Smooth muscle cell (in vitro differentiated cells): ENCODE data around the gene CLDN12. TPM values are rescaled to one million over a fixed set of nuclear protein-coding genes. Genes with fewer than 3 reads are reported as not detected.

Source experiments
- DNase-seq: peaks from one replicate; lab custom pipeline; 2025; ENCODE audit not compliant: unreplicated experiment; lab: John Stamatoyannopoulos, UW
- H2AFZ ChIP-seq: fragments of 200-600 bp; sonication (generic); 2 replicates; pipeline ENCODE4 v1.6.0; 2016; ENCODE audit warnings: antibody characterized with exemption, low read depth, mild to moderate bottlenecking
- H3F3A ChIP-seq: fragments of 200-600 bp; sonication (generic); 2 replicates; pipeline ENCODE4 v1.6.0; 2017; ENCODE audit warnings: antibody characterized with exemption, low read depth
- H3K27ac ChIP-seq: fragments of 200-600 bp; sonication (generic); 2 replicates; pipeline ENCODE4 v1.5.1; 2016; ENCODE audit warnings: low read depth, mild to moderate bottlenecking
- H3K27me3 ChIP-seq: fragments of 200-600 bp; sonication (generic); 2 replicates; pipeline ENCODE4 v1.6.1; 2016; ENCODE audit warnings: low read depth, mild to moderate bottlenecking
- H3K36me3 ChIP-seq: fragments of 200-600 bp; sonication (generic); 2 replicates; pipeline ENCODE4 v1.5.1; 2016; ENCODE audit warnings: low read depth
- H3K4me1 ChIP-seq: fragments of 200-600 bp; sonication (generic); 2 replicates; pipeline ENCODE4 v1.5.1; 2016; ENCODE audit warnings: low read depth
- H3K4me2 ChIP-seq: fragments of 200-600 bp; sonication (generic); 2 replicates; pipeline ENCODE4 v1.6.0; 2016; ENCODE audit warnings: mild to moderate bottlenecking
- H3K4me3 ChIP-seq: fragments of 200-600 bp; sonication (generic); 2 replicates; pipeline ENCODE4 v1.5.1; 2016; ENCODE audit warnings: mild to moderate bottlenecking
- H3K79me2 ChIP-seq: fragments of 200-600 bp; sonication (generic); 2 replicates; pipeline ENCODE4 v1.6.0; 2016; ENCODE audit warnings: low read depth, mild to moderate bottlenecking
- H3K9ac ChIP-seq: fragments of 200-600 bp; sonication (generic); 2 replicates; pipeline ENCODE4 v1.6.0; 2016; ENCODE audit warnings: low read depth
- H3K9me3 ChIP-seq: fragments of 200-600 bp; sonication (generic); replicated peaks from 2 replicates; pipeline ENCODE4 v1.5.1; 2016; ENCODE audit warnings: low read depth
- H4K20me1 ChIP-seq: fragments of 200-600 bp; sonication (generic); 2 replicates; pipeline ENCODE4 v1.6.0; 2016; ENCODE audit warnings: low read depth
- CTCF ChIP-seq: fragments of 200-600 bp; sonication (generic); IDR thresholded peaks from 2 replicates; pipeline ENCODE4 v1.5.1; 2017; ENCODE audit warnings: borderline replicate concordance, mild to moderate bottlenecking, antibody characterized with exemption; ENCODE audit not compliant: insufficient read depth, poor library complexity, severe bottlenecking
- whole genome bisulfite sequencing: methylation state at CpG from one replicate; pipeline ENCODE4 v1.1.7; 2016; ENCODE audit warnings: low lambda C conversion rate; 5-methylcytosine and 5-hydroxymethylcytosine counted together
- polyA plus RNA-seq: library from polyadenylated mRNA; unstranded; fragments of >200 nt; fragmentation: Nextera tagmentation; extraction: Ambion mirVana; gene quantifications from 2 replicates; pipeline ENCODE4 v1.2.1, GENCODE V29; 2016
- total RNA-seq: library from RNA; depleted of rRNA; stranded (reverse); fragments of >200 nt; gene quantifications from 2 replicates; pipeline ENCODE4 v1.2.3, GENCODE V29; 2014

The CLDN12 gene
- total and polyA plus RNA-seq, 2 experiments from 2014 or later, result 16.1 to 51.1 TPM

DNA sequence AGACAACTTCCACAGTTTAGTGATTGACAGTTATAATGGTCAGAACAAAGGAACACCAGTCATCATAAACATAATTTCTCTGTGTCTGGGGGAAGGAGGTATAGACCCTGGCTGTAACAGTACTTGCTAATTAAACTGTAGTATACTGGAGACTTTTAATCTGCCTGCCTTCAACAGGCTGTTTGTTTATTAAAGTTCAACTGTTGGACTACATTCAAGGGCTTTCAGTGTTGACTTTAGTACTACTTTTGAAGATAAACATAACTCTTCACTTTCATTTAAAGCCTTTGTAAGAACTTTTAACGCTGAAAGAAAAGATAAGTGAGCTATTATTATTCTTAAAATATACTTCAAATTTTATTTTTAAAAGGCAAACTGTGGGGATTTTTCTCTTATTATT lies 50.7 kb downstream of the CLDN12 start:
- 53% methylated on average over 1 of the region's 1 CpG for WGBS
- H3K4me1 ChIP-seq, result no peaks in the 10 kb centered on the region
- no peaks in the 10 kb centered on the region for H3K36me3 ChIP-seq
- no peak overlapping the region for H3K4me2 ChIP-seq
- H3K27me3 ChIP-seq, result no peaks in the 10 kb centered on the region
- H3K9me3 ChIP-seq, result no peaks in the 10 kb centered on the region
- H4K20me1 ChIP-seq, result no peaks in the 10 kb centered on the region
- H3K27ac ChIP-seq, result no peak overlapping the region
- DNase-seq, result no peak
- H3K4me3 ChIP-seq, result no peak overlapping the region
- H3K79me2 ChIP-seq, result no peaks in the 10 kb centered on the region
- H3K9ac ChIP-seq, result no peak overlapping the region
- no peaks in the 10 kb centered on the region for H3F3A ChIP-seq
- H2AFZ ChIP-seq, result no peak overlapping the region
- no peak for TF ChIP-seq CTCF

DNA sequence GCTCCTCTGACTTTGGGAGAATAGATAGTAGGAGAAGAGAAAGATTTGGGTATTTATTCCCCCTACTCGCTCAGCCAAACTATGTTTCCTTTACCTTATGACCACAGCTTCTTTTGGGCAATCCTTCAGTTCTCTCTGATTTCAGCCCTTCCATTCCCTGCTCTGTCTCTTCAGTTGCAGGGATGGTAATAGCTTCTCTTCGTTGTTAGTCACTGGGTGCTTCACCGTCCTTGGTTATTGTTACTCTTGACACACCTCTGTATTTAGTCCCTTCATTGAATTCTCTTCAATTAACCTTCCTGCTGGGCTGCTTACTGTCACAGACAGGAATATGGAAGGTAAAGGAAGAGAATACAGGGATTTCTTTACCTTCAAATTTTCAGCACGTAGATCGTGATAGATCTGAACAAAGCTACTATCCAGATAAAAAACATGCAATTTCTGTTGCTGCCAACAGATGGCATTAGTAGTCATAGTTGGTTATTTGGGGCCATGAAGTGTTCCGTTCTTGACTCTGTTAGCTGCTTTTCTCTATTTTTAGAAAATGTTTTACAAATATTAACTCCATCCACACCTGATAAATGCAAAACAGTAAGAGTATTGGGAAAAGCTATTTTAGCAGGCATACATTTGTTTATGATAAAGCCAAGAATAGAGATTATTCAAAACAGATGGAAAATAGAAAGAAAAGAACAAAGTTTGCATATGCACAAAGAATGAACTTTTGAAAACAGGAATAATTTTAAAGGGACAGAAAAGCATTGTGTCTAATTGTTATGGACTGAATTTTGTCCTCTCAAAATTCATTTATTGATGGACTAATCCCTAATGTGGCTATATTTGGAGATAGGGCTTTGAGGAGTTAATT lies 52.1 kb downstream of the CLDN12 start:
- Histone ChIP-seq H3F3A (no peaks in the 10 kb centered on the region), H2AFZ (peak overlapping the region; percentile 54), H3K4me3 (peak overlapping the region; percentile 35), H3K27ac (no peak overlapping the region), H3K27me3 (no peaks in the 10 kb centered on the region), H3K36me3 (no peaks in the 10 kb centered on the region), H4K20me1 (no peaks in the 10 kb centered on the region), H3K79me2 (no peaks in the 10 kb centered on the region), H3K9me3 (no peaks in the 10 kb centered on the region), H3K4me2 (peak overlapping the region; percentile 80), H3K9ac (no peak overlapping the region), H3K4me1 (no peaks in the 10 kb centered on the region)
- DNase-seq, result no peak
- TF ChIP-seq CTCF, result peak; percentile 64
- WGBS, result 23% methylated on average over 6 of the region's 6 CpGs

GRCh38 chr7:90458104-90458503 lies 54.8 kb downstream of the CLDN12 start:
- H4K20me1 ChIP-seq, result no peaks in the 10 kb centered on the region
- 87% methylated on average over 2 of the region's 2 CpGs for WGBS
- no peaks in the 10 kb centered on the region for H3K27me3 ChIP-seq
- H3K9ac ChIP-seq, result no peak overlapping the region
- H3K27ac ChIP-seq, result no peak overlapping the region
- DNase-seq, result no peak
- H3K4me3 ChIP-seq, result no peak overlapping the region
- H2AFZ ChIP-seq, result no peak overlapping the region
- H3K4me1 ChIP-seq, result no peaks in the 10 kb centered on the region
- H3F3A ChIP-seq, result no peaks in the 10 kb centered on the region
- no peaks in the 10 kb centered on the region for H3K9me3 ChIP-seq
- no peak for TF ChIP-seq CTCF
- no peaks in the 10 kb centered on the region for H3K36me3 ChIP-seq
- H3K79me2 ChIP-seq, result no peaks in the 10 kb centered on the region
- H3K4me2 ChIP-seq, result no peak overlapping the region

GRCh38 chr7:90459888-90460287 lies 56.6 kb downstream of the CLDN12 start:
- Histone ChIP-seq H3K79me2 (no peaks in the 10 kb centered on the region), H4K20me1 (no peaks in the 10 kb centered on the region)

More at GRCh38 chr7:90459888-90460287, 56.6 kb downstream of the CLDN12 start:
- TF ChIP-seq CTCF, result no peak
- no peaks in the 10 kb centered on the region for H3K4me1 ChIP-seq
- H3K27ac ChIP-seq, result no peak overlapping the region
- no peaks in the 10 kb centered on the region for H3K9me3 ChIP-seq
- no peak overlapping the region for H3K4me3 ChIP-seq
- H2AFZ ChIP-seq, result no peak overlapping the region
- DNase-seq, result no peak
- H3K36me3 ChIP-seq, result no peaks in the 10 kb centered on the region
- WGBS, result 76% methylated on average over 4 of the region's 4 CpGs
- H3K4me2 ChIP-seq, result no peak overlapping the region
- H3K9ac ChIP-seq, result no peak overlapping the region
- no peaks in the 10 kb centered on the region for H3F3A ChIP-seq
- H3K27me3 ChIP-seq, result no peaks in the 10 kb centered on the region
